A549 (cell line): Measurements from ENCODE around the gene SORCS2.

Source experiments
- ESRRA ChIP-seq: fragments of 150-350 bp; IDR thresholded peaks from 2 replicates; pipeline ENCODE4 v1.6.1; 2014; ENCODE audit warnings: mild to moderate bottlenecking, low read length, borderline replicate concordance
- FOSL2 ChIP-seq, 2 experiments: fragments of 450-650 bp in 1 of 2; fragments of >200 bp in 1 of 2; sonication (Bioruptor Twin) in 1 of 2; formaldehyde crosslinking; IDR thresholded peaks; 2 replicates each; pipeline versions ENCODE4 v1.5.0 to v1.6.1; 2016 to 2020; ENCODE audit warnings: mild to moderate bottlenecking in 1 of 2, moderate library complexity in 1 of 2
- MYC ChIP-seq: IDR thresholded peaks from 2 replicates; pipeline ENCODE4 v1.6.1; 2012; ENCODE audit warnings: mild to moderate bottlenecking, inconsistent platforms, low read length, improper control_type of control experiment, borderline replicate concordance
- POLR2A ChIP-seq: IDR thresholded peaks from 2 replicates; pipeline ENCODE4 v1.6.1; 2012; ENCODE audit warnings: mild to moderate bottlenecking, low read length
- RCOR1 ChIP-seq: fragments of 150-350 bp; IDR thresholded peaks from 2 replicates; pipeline ENCODE4 v1.6.1; 2014; ENCODE audit warnings: antibody characterized with exemption, low read length, low read depth
- TF ChIP-seq, protein P1 (sequence below): fragments of >200 bp; sonication (Bioruptor Twin); formaldehyde crosslinking; IDR thresholded peaks from 3 replicates; pipeline ENCODE4 v1.5.1; 2016

DNA sequence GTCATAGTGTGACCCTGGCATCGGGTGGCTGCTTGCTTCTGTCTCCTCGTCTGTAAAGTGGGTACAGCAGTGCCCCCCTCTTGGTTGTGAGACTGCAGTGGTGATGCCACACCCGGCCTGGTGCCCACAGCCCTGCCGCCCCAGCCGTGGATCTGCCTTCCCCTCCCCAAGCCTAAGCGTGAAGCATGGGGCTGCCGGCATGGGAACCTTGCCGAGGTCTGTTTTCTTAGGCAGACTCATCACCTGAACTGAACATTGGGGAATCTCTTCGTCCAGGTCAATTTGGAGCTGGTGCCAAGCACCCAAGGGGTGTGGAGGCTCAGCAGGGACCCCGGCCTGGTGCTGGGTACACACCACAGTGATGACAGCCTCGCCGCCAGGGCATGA is 134.0 kb downstream of the SORCS2 start:
- TF ChIP-seq ESRRA (no peak), FOSL2 (IDR thresholded peaks at IDR 0.05) (no peak), FOSL2 (CRISPR knock-in tag; IDR thresholded peaks at IDR 0.05) (no peak), MYC (no peak), RCOR1 (no peak), POLR2A (no peak)
- TF ChIP-seq, protein P1, sequence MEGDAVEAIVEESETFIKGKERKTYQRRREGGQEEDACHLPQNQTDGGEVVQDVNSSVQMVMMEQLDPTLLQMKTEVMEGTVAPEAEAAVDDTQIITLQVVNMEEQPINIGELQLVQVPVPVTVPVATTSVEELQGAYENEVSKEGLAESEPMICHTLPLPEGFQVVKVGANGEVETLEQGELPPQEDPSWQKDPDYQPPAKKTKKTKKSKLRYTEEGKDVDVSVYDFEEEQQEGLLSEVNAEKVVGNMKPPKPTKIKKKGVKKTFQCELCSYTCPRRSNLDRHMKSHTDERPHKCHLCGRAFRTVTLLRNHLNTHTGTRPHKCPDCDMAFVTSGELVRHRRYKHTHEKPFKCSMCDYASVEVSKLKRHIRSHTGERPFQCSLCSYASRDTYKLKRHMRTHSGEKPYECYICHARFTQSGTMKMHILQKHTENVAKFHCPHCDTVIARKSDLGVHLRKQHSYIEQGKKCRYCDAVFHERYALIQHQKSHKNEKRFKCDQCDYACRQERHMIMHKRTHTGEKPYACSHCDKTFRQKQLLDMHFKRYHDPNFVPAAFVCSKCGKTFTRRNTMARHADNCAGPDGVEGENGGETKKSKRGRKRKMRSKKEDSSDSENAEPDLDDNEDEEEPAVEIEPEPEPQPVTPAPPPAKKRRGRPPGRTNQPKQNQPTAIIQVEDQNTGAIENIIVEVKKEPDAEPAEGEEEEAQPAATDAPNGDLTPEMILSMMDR, result no peak
